ENCODE results near the gene PLCL2.

- no peak for TF ChIP-seq CTCF (IDR thresholded peaks at IDR 0.05)
- TF ChIP-seq POLR2AphosphoS5 (IDR thresholded peaks at IDR 0.05; ENCODE audit: low read depth, low read length) = no peak
- no peak for TF ChIP-seq SIN3A (IDR thresholded peaks at IDR 0.05; ENCODE audit: borderline replicate concordance, insufficient read depth, low read depth, low read length)
Measured at GRCh38 chr3:16943857-16944256, 59.1 kb downstream of the PLCL2 start.

Data from Panc1 (cell line).